Measurements from ENCODE around the gene RAB25.

DNA sequence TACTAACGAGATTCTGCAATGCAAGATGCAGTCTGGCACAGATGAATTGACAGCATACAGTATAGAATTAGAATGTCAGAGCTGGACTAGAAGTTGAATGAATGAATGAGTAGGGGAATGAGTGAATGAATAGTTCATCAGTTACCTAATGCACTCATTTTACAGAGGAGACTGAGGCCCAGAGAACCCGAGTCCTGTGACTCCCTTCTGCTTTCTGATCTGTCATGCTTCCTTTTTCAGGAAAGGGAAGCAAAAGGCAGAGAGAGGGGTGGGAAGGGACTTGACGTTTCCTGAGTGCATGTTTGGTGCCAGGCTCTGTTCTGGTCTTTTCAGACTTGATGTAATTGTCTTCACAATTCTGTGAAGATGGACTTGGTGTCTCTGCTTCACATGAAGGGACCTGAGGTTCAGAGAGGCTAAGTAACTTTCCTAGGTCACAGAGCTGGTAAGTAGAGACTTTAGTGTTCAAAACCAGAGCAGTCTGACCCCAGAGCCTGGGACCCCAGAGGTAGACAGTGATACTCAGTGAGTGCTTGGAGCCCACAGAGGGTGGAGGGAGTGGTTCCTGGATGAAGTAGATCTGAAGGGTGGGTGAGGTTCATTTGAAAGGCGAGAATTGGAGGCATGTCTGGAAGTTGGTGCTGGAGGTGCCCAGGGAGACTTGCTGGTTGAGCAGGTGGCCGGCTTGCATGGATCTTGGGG lies 29.3 kb downstream of the RAB25 start:
- TF ChIP-seq, protein P1, sequence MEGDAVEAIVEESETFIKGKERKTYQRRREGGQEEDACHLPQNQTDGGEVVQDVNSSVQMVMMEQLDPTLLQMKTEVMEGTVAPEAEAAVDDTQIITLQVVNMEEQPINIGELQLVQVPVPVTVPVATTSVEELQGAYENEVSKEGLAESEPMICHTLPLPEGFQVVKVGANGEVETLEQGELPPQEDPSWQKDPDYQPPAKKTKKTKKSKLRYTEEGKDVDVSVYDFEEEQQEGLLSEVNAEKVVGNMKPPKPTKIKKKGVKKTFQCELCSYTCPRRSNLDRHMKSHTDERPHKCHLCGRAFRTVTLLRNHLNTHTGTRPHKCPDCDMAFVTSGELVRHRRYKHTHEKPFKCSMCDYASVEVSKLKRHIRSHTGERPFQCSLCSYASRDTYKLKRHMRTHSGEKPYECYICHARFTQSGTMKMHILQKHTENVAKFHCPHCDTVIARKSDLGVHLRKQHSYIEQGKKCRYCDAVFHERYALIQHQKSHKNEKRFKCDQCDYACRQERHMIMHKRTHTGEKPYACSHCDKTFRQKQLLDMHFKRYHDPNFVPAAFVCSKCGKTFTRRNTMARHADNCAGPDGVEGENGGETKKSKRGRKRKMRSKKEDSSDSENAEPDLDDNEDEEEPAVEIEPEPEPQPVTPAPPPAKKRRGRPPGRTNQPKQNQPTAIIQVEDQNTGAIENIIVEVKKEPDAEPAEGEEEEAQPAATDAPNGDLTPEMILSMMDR (conservative IDR thresholded peaks at IDR 0.05; ENCODE audit: low read depth, low read length) = no peak
- TF ChIP-seq EZH2 (IDR thresholded peaks at IDR 0.05; ENCODE audit: low read length, unreplicated experiment) (no peak), EZH2phosphoT487 (IDR thresholded peaks at IDR 0.05; ENCODE audit: borderline replicate concordance, low read length) (no peak)

All from PC-3 (cell line).